Stimulated activated CD8-positive, alpha-beta memory T cell treated with anti-CD3 and anti-CD28 coated beads, Interleukin-2, amount 100 ng/mL, for 48 hours (primary cell): Measurements from ENCODE around the gene SIL1.

Experiments
- DNase-seq, 2 donors: peaks; one replicate each; pipeline ENCODE4 v3.0.0-alpha.2; 2020; ENCODE audit warnings: low read depth in 2 of 2

The SIL1 gene

DNA sequence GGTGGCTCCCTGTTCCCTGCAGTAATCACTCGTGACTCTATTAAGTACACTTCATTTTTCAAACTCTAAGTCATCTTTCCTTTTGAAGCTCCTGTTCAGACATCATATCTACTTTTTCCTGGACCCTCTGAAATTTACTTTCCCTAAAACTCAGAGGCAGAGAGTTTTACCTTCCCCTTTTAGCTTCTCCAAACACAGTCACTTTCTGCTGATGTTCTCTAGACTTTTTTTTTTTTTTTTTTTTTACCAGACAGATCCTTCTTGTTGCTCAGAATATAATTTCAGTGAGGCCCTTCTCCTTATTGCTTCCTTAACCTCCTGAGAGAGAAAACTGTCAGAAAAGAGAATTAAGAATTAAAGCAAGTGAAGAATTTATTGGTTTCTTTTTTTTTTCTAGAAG lies 236.4 kb downstream of the SIL1 start:
- DNase-seq, result no peak

DNA sequence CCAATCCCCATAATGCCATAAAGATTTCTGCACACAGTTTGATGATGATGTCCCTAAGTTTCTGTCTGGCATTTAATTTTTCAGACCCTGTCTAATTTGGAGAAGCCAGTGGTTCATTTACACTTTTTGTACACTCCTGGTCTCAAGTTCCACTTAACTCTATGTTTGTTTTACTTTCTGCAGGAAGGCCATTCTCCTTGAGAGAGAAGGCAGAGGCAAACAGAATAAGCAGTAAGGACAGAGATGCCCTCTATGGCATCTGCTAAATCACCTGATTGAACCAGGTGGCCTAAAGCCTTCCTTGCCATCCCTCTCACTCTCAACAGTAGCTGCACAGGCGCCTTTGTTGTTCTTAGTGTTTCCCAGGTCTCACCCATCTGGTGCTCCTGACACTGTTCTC lies 236.9 kb downstream of the SIL1 start:
- no peak for DNase-seq

DNA sequence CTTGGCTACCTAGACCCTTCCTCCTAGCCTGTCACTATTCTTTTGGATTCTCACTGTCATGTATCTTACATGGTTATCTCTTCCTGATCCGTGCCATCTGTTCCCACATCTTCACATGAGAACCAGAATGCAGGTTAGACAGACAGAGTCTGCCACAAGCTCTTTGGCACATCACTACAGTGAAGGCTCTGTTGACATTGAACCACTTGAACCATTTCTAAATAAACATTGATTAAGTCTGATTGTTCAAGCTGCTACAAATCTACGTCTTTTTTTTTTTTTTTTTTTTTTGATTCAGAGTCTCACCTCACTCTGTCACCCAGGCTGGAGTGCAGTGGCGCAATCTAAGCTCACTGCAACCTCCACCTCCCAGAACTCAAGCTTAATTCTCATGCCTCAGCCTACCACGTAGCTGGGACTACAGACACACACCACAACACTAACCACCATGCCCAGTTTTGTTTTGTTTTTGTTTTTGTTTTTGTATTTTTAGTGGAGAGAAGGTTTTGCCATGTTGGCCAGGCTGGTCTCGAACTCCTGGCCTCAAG lies 237.9 kb downstream of the SIL1 start:
- DNase-seq, result no peak

DNA sequence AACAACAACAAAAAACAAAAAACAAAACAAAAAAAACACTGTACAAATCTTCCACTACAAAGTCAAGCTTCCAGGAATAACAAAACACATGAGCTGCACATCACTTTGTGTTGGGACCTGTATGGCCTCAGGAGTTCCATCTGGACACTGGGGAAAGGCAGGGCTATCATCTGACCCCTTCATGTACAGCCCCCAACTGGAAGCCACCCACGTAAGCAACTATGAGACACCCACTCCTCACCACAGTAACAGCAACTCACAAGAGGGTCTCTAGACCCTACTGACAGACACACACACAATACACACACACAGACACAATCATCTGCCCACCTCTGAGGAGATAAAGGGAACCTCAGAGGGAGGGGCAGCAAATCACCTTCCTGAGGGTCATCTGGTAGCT lies 241.4 kb downstream of the SIL1 start:
- DNase-seq, result no peak

DNA sequence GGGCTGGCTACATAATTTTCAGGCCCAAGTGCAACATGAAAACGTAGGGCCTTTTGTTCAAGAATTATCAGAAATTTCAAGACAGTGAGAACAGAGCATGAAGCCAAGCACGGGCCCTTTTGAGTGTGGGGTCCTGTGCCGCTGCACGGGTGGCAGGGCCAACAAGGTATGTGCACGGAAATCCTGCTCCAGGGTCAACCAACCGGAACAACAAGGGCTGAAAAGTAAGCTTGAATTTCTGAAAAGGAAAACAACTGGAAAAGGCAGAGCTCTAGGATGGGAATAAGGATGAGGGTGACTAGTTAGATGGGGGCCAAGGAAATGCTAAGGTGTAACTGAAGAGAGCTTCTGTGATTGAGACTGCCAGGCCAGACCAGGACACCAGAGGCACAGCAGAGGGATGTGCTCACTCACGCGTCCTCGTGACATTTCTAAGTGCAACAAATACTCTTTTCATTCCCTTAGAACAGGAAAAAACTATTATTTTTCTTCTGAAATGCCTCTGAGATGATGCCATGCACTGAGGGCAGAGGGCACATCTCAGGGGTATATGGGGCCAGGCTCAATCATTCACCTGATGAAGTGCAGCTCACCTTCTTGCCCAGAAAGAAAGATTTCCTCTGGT lies 242.4 kb downstream of the SIL1 start:
- DNase-seq, result no peak

DNA sequence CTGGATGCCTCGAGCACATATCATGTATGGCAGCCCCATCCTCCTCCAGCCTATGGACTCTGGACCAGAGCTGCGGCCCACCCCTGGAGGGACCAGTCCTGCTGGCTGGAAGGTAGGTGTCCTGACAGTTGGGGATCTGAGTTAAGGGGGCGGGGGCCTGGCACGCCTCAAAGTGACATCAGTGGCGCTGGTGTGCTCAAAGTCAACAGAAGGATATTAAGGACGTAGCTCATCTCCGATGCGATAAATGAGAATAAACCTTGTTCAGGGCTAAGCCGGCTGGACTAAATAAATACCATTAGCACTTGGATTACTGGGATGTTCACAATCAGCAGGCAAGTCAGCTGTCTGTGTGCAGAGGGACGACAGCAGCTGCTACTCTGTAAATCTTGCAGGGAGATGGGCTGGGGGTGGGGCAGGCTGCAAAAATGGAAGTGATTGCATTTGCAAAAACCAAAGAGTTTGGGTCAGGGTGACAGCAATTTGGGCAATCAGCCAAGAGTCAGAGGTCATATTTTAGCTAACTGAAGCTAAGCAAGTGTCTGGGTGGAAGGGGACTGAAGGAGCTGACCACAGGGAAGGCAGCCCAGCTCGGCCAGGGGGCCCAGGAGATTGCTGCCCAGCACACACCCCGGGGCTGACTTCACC lies 243.0 kb downstream of the SIL1 start:
- no peak for DNase-seq

DNA sequence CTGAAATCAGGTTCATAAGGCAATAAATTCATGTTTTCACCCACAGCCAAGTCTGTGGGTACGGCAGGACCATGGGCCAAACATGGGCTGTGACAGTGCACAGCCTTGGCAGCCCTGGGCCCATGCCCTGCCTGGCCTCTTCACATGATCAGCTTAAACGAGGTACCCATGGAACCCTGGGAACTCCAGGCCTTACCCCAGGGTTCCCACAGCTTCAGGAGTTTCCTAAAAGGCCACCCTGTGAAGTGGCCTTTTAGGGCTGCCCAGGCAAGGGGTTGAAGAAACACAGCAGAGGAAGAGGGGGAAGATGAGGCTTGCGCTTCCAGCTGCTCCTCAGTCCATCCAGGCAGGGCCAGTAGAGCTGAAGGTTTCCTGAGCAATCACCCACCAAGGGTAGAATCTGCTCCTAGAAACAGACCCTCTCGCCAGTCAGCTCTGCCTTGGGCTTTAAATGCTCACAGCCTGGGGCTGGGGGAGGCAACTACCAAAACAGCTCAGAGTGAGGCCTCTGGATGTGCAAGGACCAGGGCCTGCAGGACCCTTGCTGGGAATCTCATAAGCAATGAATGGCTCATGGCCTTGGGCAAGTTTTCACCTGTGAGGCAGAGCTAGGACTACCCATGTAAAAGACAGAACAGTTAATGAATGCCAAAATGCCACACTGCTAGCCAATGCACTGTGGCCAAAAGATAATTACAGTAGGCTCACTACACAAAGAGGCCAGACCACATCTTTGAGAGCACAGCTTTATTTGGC lies 243.7 kb downstream of the SIL1 start:
- no peak for DNase-seq

DNA sequence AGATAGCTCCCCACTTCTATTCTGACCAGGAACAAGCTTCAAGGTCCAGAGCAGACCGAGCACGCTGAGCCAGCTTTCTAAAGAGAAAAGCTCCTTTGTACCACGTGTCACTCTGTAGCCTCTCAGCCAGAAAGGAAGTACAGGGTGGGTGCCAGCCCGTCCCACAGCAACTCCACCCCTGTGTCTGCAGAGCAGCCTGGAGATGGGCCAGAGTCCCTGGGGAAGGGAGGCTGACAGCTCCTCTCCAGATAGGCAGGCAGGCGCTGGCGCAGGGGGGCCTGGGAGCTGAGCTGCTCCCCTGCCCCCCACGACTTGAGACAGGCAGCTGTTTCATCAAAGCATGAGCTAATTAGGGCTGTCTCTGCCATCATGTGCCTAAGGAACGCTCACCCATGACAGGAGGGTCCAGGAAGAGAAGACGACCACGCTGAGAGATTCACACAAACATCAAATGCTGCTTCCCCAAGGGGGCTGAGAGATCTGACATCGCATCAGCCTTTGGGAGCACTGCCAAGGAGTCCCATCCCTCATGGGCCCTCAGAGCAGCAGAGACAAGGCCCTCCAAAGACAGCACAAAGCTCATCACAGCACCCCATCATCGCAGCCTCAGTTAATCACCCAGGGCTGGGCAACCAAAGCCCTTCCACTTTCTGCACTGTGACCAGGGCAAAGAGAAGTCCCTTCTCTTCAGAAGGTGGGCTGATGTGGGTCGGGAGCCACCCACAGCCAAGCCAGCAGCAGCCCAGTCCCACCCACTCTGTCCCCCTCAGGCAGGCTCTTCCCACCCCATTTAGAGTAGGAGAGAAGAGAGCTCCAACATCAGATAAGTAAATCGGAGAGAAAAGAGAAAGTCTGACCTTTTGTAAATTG lies 244.5 kb downstream of the SIL1 start:
- DNase-seq, result no peak

DNA sequence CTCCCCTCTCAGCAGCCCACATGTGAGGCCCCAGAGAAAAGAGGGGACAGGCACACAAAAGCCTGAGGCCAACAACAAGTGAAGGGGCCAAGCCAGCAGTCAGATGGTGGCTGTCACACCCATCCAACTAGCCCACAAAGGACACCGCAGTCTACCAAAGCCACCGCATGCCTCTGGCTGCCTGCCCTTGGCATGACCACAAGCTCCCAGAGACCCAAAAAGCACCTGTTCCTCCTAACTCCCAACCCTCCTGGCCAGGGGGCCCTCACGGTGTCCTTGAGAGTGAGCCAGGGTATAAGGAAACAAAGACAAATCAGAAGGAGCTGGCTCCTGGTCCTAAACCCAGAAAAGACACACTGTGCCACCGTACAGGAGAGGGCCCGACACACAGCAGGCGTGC lies 245.2 kb downstream of the SIL1 start:
- DNase-seq, result no peak

DNA sequence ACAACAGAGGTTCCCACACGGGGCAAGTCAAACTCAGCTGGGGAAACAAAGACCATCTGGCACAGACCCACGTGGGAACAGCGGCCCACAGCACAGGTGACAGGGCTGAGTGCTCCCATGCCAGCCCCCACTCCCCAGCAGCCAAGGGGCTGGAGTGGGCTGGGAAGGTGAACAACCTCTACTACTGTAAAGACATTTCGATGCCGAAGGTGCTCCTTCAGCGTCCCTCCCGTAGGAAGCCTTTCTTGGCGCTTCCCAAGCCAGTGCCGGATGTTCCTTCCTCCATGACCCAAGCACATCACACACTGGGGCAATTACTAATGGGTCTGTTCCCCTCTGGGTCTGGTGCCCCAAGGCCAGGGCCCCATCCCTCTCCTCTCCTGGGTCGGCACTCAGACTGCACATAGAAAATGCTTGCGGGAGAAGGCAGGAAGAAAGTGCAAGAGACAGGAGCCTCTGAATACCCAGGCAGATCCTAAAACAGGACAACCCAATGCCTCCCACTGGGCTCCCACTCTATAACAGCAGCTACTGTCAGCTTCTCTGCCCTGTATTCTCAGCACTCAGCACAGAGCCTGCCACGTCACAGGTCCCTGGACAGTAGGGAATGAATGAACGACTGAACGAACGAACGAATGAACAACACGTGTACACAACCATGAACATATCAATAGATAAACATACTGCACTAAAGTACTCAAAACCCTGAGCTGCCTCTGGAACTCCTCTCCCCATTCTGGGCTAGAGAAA lies 246.0 kb downstream of the SIL1 start:
- no peak for DNase-seq

DNA sequence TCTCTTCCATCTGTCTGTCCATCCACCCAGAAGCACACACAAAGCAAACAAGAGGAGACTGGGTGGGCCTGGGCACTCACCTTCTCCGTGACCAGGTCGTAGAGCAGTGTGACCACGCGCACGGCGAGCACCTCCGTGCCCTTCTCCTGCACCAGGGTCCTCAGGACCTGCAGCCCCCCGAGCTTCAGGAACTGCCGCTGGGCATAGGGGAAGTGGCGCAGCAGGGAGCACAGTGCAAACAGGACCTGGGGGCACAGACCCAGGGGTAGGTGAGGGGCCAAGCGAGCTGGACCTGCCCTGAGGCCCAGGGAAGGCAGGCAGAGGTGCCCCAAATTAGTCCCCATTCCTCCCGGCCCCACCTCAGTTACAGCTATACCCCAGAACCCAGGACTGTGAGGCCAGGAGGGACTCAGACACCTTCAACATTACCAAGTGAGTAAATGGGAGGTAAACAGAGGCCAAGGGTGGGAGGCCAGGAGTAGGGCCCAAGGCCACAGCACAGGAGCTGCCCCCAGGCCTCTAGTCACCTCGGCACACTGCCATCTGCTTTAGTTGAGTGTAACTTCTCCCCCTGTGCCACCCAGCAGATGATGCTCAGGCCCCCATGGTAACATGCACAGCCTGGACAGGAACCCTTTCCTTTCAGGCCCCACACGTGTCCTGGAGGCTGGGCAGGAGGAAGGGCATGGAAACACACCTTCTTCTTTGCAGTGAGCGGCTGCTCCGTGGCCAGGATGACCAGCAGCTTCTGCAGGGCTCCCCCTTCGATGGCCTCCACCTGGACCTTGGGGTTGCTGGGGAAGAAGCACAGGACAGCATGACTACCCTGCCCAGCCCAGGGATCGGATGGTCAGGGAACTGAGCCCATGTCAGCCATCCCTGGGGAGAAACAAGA lies 246.8 kb downstream of the SIL1 start:
- DNase-seq, result no peak

DNA sequence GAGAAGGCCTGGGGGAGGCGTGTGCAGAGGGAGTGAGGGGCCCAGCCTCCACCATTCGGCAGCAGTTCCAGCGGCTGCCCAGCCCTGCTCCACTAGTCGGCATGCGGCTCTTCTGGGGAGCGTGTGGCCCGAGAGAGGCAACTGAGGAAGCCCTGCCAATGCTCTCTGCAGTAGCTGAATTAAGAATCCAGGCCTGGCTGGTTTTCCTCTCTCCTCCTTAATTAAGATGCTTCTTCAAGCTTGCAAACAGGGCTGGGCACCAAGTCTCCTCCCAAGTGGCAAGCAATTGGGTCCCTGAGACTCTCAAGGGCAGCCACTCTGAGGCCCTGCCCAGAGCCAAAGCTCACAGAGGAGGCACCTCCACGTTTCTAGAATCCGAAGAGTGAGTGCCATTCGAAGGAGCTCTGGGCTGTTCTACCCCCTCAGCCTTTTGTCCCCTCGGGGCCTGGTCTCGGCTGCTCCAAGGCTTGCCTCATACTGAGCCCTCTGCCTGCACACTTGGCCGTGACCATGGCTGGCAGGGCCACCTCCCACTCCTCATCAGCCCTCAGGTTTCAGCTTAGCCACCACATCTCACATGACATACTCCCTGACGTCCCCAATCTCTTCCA lies 247.6 kb downstream of the SIL1 start:
- DNase-seq, result no peak

DNA sequence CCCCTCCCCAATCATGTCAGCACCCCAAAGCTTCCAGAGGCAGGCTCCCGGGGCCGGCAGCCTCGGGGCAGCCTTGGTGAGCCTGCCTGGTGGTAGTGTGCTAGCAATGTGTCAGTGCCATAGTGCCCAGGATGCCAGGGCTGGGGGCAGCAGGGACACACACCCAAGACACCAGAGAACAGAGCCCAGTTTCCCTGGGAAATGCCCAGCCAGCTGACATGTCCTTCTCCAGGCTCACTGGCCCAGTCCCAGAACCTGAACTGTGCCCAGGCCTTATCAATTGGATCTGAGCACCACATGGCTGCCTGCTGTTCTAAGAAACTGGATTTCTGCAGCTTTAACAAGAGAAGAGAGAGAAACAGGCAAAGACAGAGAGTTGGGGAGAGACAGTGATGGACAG lies 248.2 kb downstream of the SIL1 start:
- DNase-seq, result no peak

DNA sequence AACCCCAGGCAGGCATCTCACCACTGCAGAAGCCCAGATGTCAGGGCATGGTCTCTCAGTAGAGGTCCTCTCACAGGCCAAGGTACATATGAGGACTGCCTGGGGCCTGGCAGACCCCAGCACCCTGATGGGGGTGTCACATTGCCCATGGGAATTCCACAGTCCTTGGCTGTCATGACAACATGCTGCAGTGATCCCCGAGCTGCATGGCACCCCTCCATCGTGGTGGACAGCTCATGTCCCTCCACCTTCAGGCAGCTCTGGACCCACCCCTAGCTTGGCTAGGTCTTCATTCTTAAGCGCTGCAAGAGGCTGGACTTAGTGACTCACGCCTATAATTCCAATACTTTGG lies 249.0 kb downstream of the SIL1 start:
- no peak for DNase-seq

DNA sequence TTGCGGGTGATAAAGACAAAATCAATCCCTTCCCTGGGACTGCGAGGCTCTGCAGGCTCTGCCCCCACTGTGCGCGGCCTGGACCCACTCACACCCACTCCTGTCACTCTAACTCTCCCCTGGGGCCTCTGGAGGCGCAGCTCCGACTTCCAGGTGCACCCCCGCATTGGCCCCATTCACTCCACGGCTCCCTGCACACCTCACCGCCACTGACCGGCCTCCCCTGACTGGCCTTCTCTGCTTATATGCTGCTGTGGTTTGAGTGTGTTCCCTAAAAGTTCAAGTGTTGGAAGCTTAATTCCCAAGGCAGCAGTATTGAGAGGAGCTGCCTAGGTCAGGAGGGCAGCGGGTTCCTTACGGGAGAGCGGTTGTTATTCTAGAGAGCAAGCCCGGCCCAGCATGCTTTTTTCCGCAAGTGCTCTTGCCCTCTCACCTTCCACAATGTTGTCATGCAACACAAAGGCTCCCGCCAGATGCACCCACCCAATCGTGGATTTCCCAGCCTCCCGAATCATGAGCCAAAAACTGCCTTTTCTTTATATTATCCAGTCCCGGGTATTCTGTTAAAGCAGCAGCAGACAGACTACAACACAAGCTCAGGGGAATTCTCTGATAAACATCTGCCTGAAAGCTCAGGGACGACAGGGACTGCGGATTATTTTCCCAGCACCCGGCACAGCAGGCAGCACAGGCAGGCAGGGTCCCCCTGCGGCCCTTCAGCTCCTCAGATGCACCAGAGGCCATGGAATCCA lies 249.5 kb downstream of the SIL1 start:
- no peak for DNase-seq

DNA sequence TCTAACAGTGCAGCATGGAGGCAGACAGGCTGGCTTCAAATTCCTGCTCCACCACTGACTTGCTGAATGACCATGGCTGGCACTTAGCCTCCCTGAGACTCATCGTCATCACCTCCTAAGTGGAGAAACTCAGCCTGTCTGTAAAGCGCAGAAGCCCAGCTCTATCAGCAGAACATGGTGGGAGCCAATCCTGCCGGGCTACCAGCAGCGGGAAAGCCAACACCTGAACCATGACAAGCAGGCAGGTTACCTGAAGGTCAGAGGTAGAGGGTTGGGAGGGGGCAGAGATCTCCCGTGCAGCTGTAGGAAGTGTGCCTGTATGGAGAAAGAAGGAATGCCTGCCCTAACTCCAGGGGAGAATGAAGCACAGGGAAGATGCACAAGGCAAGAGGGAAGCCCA lies 250.4 kb downstream of the SIL1 start:
- DNase-seq, result no peak

DNA sequence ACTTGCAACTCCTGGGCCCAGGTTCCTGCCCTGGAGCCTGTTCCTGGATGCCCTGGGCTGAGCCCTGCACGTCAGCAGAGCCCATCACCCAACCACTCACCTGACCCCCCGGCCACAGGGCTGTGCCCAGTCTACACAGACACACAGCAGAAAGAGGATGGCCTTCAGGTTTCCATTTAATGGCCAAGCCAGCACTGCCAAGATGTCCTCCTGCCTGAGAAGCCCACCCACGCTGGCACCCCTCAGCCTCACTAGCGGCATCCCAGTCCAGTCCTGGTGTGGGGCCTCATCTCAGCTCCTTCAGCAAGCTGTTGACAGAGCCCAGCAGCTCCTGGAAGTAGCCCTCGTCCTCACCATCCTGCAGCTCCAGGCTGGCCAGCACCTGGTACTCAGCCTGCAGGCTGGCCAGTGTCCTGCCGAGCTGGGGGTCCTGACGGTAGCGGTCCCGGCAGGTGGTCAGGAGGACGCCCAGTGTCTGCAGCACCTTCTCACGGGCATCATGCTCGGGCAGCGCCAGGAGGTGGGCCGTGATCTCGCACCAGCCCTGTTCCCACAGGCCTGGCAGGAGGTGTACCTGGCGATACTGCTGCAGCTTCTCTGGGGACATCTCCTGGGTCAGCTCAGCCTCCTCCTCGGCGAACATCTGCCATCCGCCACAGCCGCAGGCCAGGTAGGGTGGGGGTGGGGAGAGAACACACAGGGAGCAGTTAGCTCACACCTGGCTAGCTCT lies 251.2 kb downstream of the SIL1 start:
- DNase-seq, result no peak

DNA sequence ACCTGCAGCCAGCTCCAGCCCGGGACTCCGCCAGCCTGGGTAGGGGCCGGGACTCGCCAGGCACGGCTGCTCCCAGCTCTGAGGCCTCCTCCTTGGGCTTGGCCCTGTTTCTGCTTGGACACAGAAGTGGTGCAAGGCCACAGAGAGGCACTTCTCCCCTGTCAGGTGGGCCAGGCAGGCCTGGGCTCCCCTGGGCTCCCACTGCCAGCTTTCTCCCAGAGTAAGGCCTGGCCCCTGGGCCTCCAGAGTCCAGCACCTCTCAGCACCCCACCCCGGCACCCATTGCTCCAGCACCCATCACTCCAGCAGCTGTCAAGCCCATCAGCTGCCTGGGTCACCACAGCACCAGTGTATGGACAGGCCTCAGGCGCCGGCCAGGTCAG lies 251.9 kb downstream of the SIL1 start:
- no peak for DNase-seq
